Brain pericyte (primary cell): Measurements from ENCODE around the gene DNAAF3.

ENCODE experiments used
- DNase-seq: peaks from one replicate; pipeline ENCODE4 v3.0.0-alpha.2; 2012; ENCODE audit warnings: low read depth, low spot score

The DNAAF3 gene

GRCh38 chr19:55153652-55154264 lies 12.7 kb downstream of the DNAAF3 start:
- DNase-seq: no peak

- DNase-seq: no peak
These were observed 14.4 kb downstream of the DNAAF3 start for GRCh38 chr19:55152017-55152416.

DNA sequence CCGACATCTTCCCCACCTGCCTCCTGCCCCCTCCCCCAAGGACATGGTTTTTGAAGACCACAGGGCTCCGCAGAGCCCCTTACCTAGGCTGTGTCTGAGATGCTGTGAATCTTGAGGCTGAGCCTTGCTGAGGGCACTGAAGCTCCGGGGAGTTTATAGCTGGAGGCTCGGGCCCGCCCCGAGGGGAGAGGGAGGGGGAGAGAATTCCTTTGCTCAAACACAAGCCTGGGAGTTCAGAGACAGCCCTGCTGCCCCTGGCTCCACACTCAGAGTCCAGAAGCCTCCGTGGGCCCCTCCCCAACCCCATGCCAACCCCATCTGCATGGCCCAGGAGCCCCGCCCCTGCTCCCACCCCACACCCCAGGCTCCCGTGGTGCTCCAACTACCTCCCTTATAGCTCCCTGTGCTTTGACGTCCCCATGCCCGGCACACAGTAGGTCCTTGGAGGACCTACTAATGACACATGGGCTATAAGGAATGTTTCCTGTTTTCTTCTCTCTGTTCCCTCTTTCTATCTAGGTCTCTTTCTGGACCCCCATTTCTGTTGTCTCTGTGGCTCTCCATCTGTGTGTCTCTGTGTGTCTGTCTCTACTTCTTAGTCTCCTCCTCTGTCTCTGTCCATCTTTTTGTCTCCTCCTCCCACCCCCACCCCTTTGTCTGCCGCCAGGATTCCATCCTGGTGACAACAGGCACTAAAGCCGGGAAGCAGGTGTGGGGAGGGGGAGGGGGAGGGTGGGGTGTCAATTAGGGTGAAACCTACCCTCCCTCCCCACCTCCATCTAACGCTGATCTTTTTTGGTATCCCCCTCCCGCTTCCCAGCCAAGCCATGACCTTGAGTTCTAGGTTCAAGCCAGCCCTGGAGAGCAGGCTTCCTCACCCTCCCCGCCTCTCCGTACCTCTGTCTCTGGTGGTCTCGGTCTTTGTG lies 17.1 kb downstream of the DNAAF3 start, which contains the start of gene TNNT1:
Gene TNNT1 (minus strand): TSS at position 129 of the 926 bp plus-strand sequence. CDS start 2,049 bp downstream, outside the sequence.
- DNase-seq: no peak

DNA sequence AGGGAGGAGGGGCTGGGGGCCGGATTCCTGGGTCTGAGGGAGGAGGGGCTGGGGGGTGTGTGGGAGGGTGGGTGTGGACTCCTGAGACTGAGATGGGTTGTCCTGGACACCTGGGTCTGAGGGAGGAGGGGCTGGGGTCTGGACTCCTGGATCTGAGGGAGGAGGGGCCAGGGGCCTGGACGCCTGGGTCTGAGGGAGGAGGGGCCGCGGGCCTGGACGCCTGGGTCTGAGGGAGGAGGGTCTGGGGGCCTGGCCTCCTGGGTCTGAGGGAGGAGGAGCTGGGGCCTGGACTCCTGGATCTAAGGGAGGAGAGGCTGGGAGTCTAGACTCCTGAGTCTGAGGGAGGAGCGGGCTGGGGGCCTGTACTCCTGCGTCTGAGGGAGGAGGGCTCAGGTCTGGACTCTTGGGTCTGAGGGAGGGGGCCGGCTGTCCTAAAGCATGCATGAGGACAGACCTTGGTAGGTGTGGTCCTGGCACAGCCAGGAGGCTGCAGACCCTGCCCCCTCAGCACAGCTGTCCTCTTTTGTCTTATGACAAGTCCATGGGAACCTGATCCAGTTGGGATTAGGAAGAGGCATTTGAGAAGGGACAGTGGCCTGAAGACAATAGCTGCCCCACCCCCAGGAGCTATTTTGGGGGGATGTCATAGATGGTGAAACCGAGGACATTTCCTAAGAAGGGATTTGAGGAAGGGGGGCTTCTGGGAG lies 18.7 kb downstream of the DNAAF3 start:
- DNase-seq: no peak

- no peak for DNase-seq
These were observed 19.6 kb downstream of the DNAAF3 start for GRCh38 chr19:55146705-55147273.

DNA sequence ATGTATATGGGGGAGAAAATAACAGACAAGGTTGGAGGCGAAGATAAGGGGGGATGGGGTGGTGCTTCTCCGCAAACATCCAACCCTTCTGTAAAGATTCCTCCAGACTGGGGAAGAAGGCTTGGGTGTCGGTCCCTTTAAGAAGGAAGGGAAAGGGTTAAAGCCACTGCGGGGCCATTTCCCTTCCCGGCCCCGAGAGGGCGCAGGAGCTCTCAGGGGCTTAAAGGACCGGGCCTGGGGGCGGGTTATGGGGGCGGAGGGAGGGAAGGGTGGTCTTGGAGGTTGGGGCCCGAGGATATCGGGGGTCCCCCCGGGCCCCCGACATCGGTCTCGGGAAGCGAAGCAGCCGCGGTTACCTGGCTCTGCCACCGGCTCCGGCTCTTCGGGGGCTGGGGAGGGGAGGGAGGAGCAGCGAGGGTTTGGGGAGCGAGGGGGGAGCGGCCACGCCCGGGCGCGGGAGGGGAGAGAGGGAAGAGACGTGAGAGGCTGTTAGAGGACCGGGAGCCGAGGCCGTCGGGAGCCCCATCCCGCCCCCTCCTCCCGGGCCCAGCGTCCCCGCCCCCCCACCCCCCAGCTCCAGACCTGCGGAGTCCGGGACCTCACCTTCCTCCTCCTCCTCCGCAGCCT lies 20.2 kb downstream of the DNAAF3 start:
- DNase-seq: no peak

- no peak for DNase-seq
These were observed 21.2 kb downstream of the DNAAF3 start for GRCh38 chr19:55145232-55145631.

- DNase-seq: no peak
These were observed 24.7 kb downstream of the DNAAF3 start for GRCh38 chr19:55141696-55142095.

DNA sequence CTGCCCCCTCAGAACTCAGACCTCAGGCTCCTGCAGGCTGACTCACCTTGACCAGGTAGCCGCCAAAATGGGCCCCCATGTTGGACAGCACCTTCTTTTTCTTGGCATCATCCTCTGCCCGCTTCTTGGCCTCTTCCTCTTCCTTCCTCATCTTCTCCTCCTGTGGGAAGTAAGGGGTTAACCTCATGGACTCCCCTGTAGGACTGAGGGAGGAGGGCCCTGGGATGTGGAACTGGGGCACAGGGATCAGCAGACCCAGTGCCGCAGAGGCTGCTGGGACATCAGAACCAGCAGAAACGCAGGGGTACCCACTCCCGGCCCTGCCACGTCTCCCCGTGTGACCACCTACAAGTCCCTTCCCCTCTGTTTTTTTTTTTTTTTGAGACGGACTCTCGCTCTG lies 28.5 kb downstream of the DNAAF3 start:
- no peak for DNase-seq

DNA sequence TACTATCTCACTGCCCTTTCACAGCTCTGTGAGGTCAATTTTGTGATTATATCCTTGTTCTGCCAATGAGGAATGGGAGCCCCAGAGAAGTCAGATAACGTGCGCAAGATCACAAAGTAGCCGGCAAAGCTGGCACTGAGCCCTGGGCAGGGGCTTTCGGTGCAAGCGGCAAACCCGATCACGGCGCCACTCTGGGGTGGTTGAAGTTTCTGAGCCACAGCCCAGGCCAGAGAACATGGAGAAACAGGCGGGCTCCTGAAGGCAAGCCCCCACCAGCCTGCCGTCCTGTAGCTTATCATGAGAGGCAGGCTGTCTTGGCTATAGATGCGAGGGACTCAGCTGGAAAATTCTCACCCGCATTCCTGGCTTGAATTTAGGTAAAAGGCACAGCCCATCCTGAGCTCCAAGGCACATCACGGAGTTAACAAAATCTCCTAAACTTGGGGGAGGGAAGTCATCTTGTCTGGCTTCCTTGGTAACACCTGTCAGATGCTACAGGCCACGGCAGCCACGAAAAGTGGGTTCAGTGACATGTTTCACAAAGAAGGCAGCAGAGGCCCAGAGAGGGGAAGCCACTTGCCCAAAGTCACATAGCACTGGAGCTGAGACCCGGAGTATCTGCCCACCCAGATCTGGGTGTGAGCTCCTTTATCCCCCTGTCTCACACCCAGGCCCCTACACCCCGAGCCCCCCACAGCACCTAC lies 29.9 kb downstream of the DNAAF3 start:
- no peak for DNase-seq

DNA sequence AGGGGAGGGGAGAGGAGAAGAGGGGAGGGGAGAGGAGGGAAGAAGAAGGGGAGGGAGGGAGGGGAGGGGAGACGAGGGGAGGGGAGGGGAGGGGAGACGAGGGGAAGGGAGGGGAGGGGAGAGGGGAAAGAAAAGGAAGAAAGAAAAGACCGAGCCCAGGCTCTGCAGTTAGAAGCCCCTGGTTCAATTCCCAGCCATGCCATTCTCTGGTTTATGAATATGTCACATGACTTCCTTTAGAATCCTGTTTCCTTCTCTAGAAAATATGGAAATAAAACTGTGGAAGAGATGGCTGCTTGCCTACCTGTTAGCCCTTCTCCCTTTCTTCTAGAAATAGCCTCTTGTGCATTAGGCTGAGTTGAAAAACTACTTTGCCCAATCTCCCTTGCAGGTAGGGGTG lies 31.7 kb downstream of the DNAAF3 start:
- no peak for DNase-seq

DNA sequence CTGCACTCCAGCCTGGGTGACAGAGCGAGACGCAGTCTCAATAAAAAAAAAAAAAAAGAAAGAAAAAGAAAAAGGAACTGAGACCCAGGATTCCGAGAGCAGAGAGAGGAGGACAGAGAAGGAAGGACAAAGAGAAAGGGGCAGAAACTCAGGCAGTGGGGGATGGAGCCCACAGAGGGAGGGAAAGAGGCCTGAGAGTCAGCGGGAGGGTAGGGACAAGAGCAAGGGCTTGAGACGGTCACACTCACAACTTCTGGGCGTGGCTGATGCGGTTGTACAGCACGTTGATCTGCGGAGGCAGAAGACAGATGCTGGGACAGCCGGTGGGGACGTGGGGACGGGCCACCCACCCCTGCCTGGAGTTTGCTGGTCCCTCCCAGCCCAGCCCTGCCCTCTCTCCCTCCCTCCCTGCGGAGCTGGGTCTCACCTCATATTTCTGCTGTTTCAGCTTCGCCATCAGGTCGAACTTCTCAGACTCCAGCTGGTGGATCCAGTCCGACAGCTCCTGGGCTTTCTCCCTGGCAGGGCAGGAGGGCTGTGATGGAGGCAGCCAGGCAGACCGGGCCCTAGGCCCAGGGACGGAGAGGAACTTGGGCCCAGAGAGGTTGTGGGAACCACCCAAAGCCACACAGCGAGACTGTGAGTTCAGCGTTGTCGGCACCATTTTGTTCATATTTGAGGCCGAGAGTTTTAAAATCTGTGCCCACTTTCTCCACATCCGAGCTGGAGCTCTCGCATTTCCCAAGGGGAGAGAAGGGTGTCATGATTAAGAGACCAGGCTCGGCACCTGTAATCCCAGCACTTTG lies 32.6 kb downstream of the DNAAF3 start:
- DNase-seq: no peak

- DNase-seq: no peak
These were observed 33.8 kb downstream of the DNAAF3 start for GRCh38 chr19:55132453-55133129.

- DNase-seq: no peak
These were observed 35.0 kb downstream of the DNAAF3 start for GRCh38 chr19:55131421-55131820.

DNA sequence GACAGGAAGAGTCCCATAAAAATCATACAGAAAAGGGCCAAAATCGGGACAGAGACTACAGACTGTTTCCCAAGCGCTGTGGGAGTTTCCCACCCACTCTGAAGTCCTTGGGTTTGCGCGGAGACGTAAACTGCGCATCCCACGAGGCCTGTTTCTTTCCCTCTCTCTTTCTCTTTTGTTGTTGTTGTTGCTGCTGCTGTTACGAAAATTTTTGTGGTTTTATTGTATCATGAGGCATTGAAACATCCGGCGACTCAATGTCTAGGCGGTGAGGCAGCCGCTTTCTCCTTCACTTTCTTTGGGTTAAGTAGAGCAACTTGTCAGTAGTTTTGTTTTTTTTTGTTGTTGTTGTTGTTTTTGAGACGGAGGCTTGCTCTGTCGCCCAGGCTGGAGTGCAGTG lies 47.4 kb downstream of the DNAAF3 start:
- DNase-seq: no peak

- DNase-seq: no peak
These were observed 47.9 kb downstream of the DNAAF3 start for GRCh38 chr19:55118401-55118991.

- peak; percentile 92 for DNase-seq
These were observed 48.6 kb downstream of the DNAAF3 start for GRCh38 chr19:55117663-55118391.
